Activated CD8-positive, alpha-beta memory T cell treated with anti-CD3 and anti-CD28 coated beads, Interleukin-2, amount 50 U/mL, for 1 hour (primary cell): ENCODE results near the gene PHF12.
"Not testable (repeated sequence)": the region's sequence is repeated elsewhere in the genome, so short reads cannot be mapped to it uniquely, and the experiment has no call there.

Experiments
- DNase-seq: peaks from one replicate; pipeline ENCODE4 v3.0.0-alpha.2; 2020; ENCODE audit errors: extremely low read depth

Gene PHF12

GRCh38 chr17:28934508-28934907 lies 16.8 kb downstream of the PHF12 start:
- DNase-seq, result not testable (repeated sequence)

DNA sequence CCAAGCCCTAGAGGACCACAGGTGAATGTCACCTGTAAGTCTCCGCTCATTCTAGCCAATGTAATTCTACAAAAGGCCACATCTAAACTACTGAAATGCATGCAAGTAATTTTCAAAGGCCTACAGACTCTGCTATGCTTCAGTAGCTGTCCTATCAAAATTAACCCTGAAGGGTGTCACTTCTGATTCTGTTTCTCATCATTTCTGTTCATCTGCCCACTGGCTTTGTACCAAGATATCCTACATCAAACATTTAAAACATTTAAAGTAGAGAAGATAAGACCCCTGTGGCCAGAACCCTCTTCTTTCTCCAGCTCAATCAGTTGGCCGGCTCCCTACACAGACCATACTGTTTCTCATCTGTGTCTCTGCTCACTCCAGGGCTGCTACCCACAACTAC lies 21.5 kb downstream of the PHF12 start:
- DNase-seq, result no peak

- DNase-seq, result no peak
These were observed 23.3 kb downstream of the PHF12 start for GRCh38 chr17:28928061-28928460.

DNA sequence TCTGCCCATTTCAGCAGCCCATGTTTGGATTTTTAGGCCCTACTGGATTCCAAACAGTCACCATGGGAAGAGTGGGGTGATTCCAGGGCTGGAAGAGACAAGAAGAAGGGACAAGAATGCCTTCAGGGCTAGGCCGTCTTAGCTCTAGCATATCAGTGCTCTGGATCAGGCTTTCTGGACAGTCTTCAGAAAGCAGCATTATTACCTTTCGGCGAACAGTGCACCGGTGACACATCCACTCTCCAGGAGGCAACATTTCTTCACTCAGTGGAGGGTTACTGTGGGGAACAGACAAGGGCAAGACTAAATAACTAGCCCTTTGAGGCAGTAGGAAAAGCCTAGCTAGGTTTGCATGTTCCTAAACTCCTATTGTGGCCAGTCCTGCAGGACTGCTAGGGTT lies 24.5 kb downstream of the PHF12 start:
- no peak for DNase-seq

- DNase-seq, result no peak
These were observed 25.0 kb downstream of the PHF12 start for GRCh38 chr17:28926366-28926765.

DNA sequence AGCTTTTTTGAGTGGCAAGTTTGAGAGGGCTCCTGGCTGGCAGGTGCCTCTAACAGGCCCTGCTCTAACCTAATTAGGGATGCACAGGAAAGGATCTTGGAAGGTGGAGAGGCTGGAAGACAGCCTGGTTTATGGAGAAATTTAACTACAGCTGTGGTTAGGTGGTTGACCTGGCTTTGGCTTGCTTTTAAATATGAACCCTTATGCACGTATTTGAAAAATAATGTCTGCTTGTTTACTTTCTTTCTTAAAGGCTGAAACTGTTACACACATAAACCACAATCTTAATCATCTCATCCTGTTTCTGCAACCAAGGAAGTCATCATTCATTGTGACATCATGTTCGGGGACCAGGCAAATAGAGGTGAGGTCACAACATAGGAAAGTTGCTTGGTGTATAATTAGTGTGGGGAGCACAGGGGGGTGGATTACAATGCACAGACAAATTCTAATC lies 25.4 kb downstream of the PHF12 start:
- peak; percentile 57 for DNase-seq

- DNase-seq, result no peak
These were observed 31.1 kb downstream of the PHF12 start for GRCh38 chr17:28920201-28920600.

- no peak for DNase-seq
These were observed 33.0 kb downstream of the PHF12 start for GRCh38 chr17:28918295-28918694.

- DNase-seq, result no peak
These were observed 33.9 kb downstream of the PHF12 start for GRCh38 chr17:28917465-28917864.

- DNase-seq, result no peak
These were observed 34.3 kb downstream of the PHF12 start for GRCh38 chr17:28917029-28917428.

- DNase-seq, result no peak
These were observed 34.9 kb downstream of the PHF12 start for GRCh38 chr17:28916302-28916934.

- no peak for DNase-seq
These were observed 38.4 kb downstream of the PHF12 start for GRCh38 chr17:28912938-28913333.

DNA sequence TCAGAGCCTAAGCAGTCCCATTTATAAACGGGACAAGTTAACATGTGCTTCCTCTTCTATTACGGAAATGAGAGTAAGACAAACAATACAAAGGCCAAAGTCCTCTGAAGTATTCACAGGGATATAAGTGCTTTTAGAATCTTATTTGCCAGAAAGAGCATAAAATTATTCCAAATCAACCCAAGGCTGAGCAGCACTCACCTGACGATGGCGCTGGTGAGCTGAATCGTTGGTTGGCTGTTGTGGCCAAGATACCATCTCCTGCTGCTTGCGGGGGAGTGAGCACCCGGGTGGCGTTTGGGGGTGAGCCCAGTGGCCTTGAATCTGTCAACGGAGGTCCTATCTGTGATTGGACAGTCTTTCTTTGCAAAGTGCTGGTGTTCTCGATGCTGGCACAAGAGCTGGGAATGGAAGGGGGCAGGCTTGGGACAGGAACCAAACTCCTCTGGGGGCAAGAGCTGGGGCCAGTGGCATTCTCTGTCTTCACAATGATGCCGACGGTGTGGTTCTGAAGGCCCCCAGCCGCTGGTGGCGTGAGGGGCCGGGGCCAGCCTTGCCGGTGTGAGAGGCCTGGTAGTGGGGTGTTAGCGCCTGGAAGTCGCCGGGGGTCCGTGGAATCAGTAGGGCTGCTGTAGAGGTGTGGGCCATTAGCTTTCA lies 38.9 kb downstream of the PHF12 start:
- no peak for DNase-seq

GRCh38 chr17:28911411-28912045 lies 39.8 kb downstream of the PHF12 start:
- DNase-seq, result no peak

GRCh38 chr17:28910534-28910933 lies 40.8 kb downstream of the PHF12 start:
- no peak for DNase-seq

- DNase-seq, result no peak
These were observed 42.6 kb downstream of the PHF12 start for GRCh38 chr17:28908640-28909167.

DNA sequence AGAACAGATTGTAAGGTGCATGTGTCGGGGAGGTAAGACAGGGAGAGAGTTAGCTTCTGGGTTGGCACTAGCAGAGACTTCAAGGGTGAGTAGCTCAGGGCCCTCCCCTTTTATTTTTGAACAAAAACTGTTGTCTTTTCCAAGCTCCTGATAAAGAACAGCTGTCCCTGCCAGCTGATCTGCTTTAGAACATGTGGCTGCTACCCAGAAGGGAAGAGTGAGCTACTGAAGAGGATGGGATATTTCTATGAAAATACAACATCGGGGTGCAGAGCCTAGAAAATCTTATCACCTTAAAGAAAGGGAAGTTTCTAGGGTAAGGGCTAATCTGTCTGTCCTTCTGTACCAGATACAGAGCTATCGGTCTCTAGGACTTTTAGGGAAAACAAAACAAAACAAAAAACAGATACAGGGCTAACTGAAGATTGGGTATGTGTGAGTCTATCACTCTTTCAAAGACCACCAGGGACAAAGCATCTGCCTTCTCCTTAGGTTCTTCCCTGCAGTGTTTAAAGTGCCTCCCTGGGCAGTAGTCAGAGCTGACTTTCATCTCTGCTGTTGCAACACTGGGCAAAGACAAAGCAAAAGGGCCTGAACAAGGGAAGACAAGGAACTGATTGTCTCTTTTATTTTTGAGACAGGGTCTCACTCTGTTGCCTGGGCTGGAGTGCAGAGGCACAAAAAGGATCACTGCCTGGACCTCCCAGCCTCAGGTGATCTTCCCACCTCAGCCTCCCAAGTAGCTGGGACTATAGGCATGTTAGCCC lies 43.4 kb downstream of the PHF12 start:
- no peak for DNase-seq

GRCh38 chr17:28906706-28907438 lies 44.4 kb downstream of the PHF12 start:
- DNase-seq, result no peak

DNA sequence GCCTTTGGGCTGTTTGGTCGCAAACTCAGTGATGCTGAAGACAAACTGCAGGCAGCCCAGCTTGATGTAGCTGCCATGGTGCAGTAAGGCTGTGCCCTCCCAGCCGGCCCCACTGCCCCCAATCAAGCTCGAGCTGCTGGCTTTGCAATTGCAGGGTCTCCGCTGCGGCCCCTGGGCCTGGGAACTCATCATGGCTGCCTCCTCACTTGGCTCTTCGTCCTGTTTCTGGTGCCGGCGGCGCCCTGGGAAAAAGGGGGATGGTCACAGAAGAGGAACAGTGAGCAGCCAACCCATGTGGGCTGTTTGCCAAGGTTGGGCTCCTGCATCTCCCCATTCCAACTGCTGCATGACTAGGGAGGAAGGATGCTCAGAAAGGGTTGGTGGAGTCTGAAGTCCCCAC lies 45.0 kb downstream of the PHF12 start:
- DNase-seq, result no peak

- DNase-seq, result no peak
These were observed 46.5 kb downstream of the PHF12 start for GRCh38 chr17:28904800-28905199.

GRCh38 chr17:28903546-28903841 lies 47.8 kb downstream of the PHF12 start:
- not testable (repeated sequence) for DNase-seq
